Peyer's patch (tissue), 4 donors: ENCODE measurements around the gene YKT6.

Experiments
- POLR2A ChIP-seq, 2 donors: fragments of 450-650 bp; IDR thresholded peaks; one replicate each; pipeline ENCODE4 v1.5.1; 2017; ENCODE audit warnings: antibody characterized with exemption in 2 of 2, mild to moderate bottlenecking in 2 of 2, moderate library complexity in 2 of 2
- TF ChIP-seq, protein P1 (sequence below), 6 experiments: fragments of 450-650 bp in 4 of 6; fragments of 200-600 bp in 2 of 6; sonication (generic) in 1 of 6; IDR thresholded peaks; one replicate each; pipeline ENCODE4 v1.5.1; 2017 to 2019; ENCODE audit warnings: antibody characterized with exemption in 6 of 6, mild to moderate bottlenecking in 3 of 6, moderate library complexity in 1 of 6

DNA sequence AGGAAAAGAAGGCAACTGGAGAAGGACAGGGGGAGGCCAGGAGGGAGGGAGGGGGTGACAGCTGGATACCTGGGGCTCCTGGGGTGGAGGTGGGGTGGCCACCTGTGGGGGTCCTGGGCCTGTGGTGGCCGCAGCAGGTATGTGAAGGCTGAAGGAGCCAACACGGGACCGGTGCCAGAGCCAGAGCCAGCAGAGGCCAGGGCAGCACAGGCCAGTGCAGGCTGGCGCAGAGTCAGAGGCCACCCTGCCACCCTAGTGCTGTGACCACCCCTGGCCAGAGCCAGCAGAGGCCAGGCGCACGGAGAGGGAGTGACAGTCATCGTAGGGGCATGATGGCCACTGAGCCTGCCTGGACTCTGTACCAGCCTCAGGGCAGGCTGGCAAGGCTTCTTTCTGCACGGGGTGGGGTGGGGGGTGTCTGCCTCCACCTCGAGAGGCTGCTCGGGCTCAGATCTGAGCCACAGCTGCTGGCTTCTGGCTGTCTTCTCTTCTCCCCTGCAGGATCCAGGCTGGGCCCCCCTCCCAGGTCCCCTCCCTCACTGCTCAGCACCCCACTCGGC lies 28.8 kb downstream of the YKT6 start:
- TF ChIP-seq, protein P1, sequence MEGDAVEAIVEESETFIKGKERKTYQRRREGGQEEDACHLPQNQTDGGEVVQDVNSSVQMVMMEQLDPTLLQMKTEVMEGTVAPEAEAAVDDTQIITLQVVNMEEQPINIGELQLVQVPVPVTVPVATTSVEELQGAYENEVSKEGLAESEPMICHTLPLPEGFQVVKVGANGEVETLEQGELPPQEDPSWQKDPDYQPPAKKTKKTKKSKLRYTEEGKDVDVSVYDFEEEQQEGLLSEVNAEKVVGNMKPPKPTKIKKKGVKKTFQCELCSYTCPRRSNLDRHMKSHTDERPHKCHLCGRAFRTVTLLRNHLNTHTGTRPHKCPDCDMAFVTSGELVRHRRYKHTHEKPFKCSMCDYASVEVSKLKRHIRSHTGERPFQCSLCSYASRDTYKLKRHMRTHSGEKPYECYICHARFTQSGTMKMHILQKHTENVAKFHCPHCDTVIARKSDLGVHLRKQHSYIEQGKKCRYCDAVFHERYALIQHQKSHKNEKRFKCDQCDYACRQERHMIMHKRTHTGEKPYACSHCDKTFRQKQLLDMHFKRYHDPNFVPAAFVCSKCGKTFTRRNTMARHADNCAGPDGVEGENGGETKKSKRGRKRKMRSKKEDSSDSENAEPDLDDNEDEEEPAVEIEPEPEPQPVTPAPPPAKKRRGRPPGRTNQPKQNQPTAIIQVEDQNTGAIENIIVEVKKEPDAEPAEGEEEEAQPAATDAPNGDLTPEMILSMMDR (IDR thresholded peaks at IDR 0.05): no peak
- TF ChIP-seq POLR2A (IDR thresholded peaks at IDR 0.05): no peak
